C4-2B (cell line): ENCODE measurements around the gene SLC22A5.

Experiments
- ZFX ChIP-seq: fragments of 450-650 bp; IDR thresholded peaks from 2 replicates; pipeline ENCODE4 v1.6.1; 2017
- TF ChIP-seq, protein P1 (sequence below): fragments of 450-650 bp; conservative IDR thresholded peaks from 2 replicates; pipeline ENCODE4 v1.5.1; 2017; ENCODE audit warnings: mild to moderate bottlenecking

GRCh38 chr5:132429463-132430440 lies 60.2 kb downstream of the SLC22A5 start:
- TF ChIP-seq, protein P1, sequence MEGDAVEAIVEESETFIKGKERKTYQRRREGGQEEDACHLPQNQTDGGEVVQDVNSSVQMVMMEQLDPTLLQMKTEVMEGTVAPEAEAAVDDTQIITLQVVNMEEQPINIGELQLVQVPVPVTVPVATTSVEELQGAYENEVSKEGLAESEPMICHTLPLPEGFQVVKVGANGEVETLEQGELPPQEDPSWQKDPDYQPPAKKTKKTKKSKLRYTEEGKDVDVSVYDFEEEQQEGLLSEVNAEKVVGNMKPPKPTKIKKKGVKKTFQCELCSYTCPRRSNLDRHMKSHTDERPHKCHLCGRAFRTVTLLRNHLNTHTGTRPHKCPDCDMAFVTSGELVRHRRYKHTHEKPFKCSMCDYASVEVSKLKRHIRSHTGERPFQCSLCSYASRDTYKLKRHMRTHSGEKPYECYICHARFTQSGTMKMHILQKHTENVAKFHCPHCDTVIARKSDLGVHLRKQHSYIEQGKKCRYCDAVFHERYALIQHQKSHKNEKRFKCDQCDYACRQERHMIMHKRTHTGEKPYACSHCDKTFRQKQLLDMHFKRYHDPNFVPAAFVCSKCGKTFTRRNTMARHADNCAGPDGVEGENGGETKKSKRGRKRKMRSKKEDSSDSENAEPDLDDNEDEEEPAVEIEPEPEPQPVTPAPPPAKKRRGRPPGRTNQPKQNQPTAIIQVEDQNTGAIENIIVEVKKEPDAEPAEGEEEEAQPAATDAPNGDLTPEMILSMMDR, result no peak
- TF ChIP-seq ZFX, result no peak
